Left lobe of liver (tissue), 2 donors: ENCODE data around the gene TOE1. TPM values are rescaled to one million over a fixed set of nuclear protein-coding genes. Genes with fewer than 3 reads are reported as not detected.

Experiments
- ATAC-seq: fragments of 200-7000 bp; cut with Tn5 transposase; one replicate; pipeline ENCODE4 v1.9.1; 2020; ENCODE audit warnings: mild to moderate bottlenecking, moderate library complexity
- DNase-seq: peaks from one replicate; pipeline ENCODE4 v3.0.0-alpha.2; 2020; ENCODE audit warnings: low spot score
- total RNA-seq: library from RNA; stranded (reverse); gene quantifications from one replicate; pipeline ENCODE4 v1.2.1, GENCODE V29; 2021
- donor health status: DM: no; HTN: no; CAD: no; lungs with moderate emphysema.
- donor health status: DM: no; HTN: yes; CAD: no.

The TOE1 gene
- total RNA-seq, 1 donor from 2014 or later: 4.3 TPM

- peak; percentile 59 for DNase-seq
- ATAC-seq: peak; percentile 88
These were observed 13.0 kb upstream of the TOE1 start, which contains the start of gene HPDL for GRCh38 chr1:45326627-45327623. TSS of gene HPDL (plus strand) at chr1:45326895. CDS start at chr1:45327149, 254 bp downstream.

GRCh38 chr1:45327644-45328515 is 12.1 kb upstream of the TOE1 start:
- DNase-seq (no peak), ATAC-seq (peak; percentile 5)

- DNase-seq: no peak
- no peak for ATAC-seq
These were observed 11.3 kb upstream of the TOE1 start for GRCh38 chr1:45328680-45329079.

GRCh38 chr1:45329445-45329844 is 10.5 kb upstream of the TOE1 start:
- no peak for DNase-seq
- ATAC-seq: no peak

- DNase-seq (no peak), ATAC-seq (no peak)
These were observed 8.3 kb upstream of the TOE1 start for GRCh38 chr1:45331436-45332345.

GRCh38 chr1:45332346-45332720 is 7.6 kb upstream of the TOE1 start:
- DNase-seq: no peak
- no peak for ATAC-seq

- no peak for DNase-seq
- ATAC-seq: peak; percentile 28
These were observed 5.4 kb upstream of the TOE1 start for GRCh38 chr1:45334308-45335245.

GRCh38 chr1:45335855-45336324 is 4.1 kb upstream of the TOE1 start:
- DNase-seq (no peak), ATAC-seq (peak; percentile 2)

GRCh38 chr1:45337630-45338325 is 2.2 kb upstream of the TOE1 start:
- ATAC-seq (no peak), DNase-seq (no peak)

- ATAC-seq: no peak
- DNase-seq: no peak
These were observed 971 bp downstream of the TOE1 start for GRCh38 chr1:45340816-45341466.

GRCh38 chr1:45344499-45344898 is 4.5 kb downstream of the TOE1 start:
- DNase-seq (no peak), ATAC-seq (no peak)

GRCh38 chr1:45345014-45345413 is 5.0 kb downstream of the TOE1 start:
- ATAC-seq (no peak), DNase-seq (no peak)

- DNase-seq (no peak), ATAC-seq (no peak)
These were observed 6.5 kb downstream of the TOE1 start for GRCh38 chr1:45346473-45346872.

GRCh38 chr1:45348020-45348419 is 8.1 kb downstream of the TOE1 start:
- ATAC-seq: no peak
- no peak for DNase-seq

- no peak for ATAC-seq
- no peak for DNase-seq
These were observed 8.6 kb downstream of the TOE1 start for GRCh38 chr1:45348609-45348965.

GRCh38 chr1:45348966-45349677 is 9.2 kb downstream of the TOE1 start:
- DNase-seq: peak; percentile 72
- peak; percentile 94 for ATAC-seq

- DNase-seq (no peak), ATAC-seq (no peak)
These were observed 11.5 kb downstream of the TOE1 start for GRCh38 chr1:45351508-45351907.

- ATAC-seq: no peak
- no peak for DNase-seq
These were observed 13.7 kb downstream of the TOE1 start for GRCh38 chr1:45353685-45354084.
